Measurements from ENCODE around the gene MBNL1. TPM values are rescaled to one million over a fixed set of nuclear protein-coding genes. Genes with fewer than 3 reads are reported as not detected.

Gene MBNL1
- total RNA-seq, 1 experiment from 2014 or later, result 140 TPM

GRCh38 chr3:152254041-152254440 lies 14.7 kb upstream of the MBNL1 start:
- ATAC-seq, result no peak
- no peak for DNase-seq (ENCODE audit: low read depth, low spot score)
- H3K4me3 ChIP-seq (ENCODE audit: low read depth in 2 of 2, low read length in 2 of 2), result no peak overlapping the region
- H3K36me3 ChIP-seq (ENCODE audit: control insufficient read depth, insufficient read depth, low read length), result no peaks in the 10 kb centered on the region
- TF ChIP-seq SIN3A (IDR thresholded peaks at IDR 0.05; ENCODE audit: borderline replicate concordance, insufficient read depth, low read depth, low read length) (no peak), CTCF (IDR thresholded peaks at IDR 0.05) (no peak), TCF7L2 (IDR thresholded peaks at IDR 0.05; ENCODE audit: low read depth, low read length) (no peak), POLR2AphosphoS5 (IDR thresholded peaks at IDR 0.05; ENCODE audit: low read depth, low read length) (no peak), REST (IDR thresholded peaks at IDR 0.05; ENCODE audit: insufficient read depth in 1 of 2, low read depth in 2 of 2, low read length in 1 of 2) (no peak)
- H3K27ac ChIP-seq (ENCODE audit: low read length), result no peak overlapping the region
- intact Hi-C loops (cut with micrococcal nuclease; ENCODE audit: unreplicated experiment) (no loop called here), in situ Hi-C loops (cut with HindIII; ENCODE audit: low pct_unique_long_range_greater_than_20kb, low sequenced_read_pairs) (no loop called here)
- H3K9me3 ChIP-seq (ENCODE audit: control insufficient read depth, insufficient read depth, low read depth, low read length), result no peaks in the 10 kb centered on the region
- POLR2A ChIA-PET, result interaction anchor here (0.5 kb wide), 1 partner anchor 51 kb away, joined by 4 read pairs; no protein-coding TSS in a partner anchor
- CTCF ChIA-PET, result no interaction called here
- BruUV-seq (replicated peaks), result no TSS peak
- no peaks in the 10 kb centered on the region for H3K4me1 ChIP-seq (ENCODE audit: control insufficient read depth, insufficient read depth, low read length)
- H3K27me3 ChIP-seq (ENCODE audit: control insufficient read depth, insufficient read depth, low read length), result no peaks in the 10 kb centered on the region

- H3K4me1 ChIP-seq (ENCODE audit: control insufficient read depth, insufficient read depth, low read length), result no peaks in the 10 kb centered on the region
- ChIA-PET POLR2A (interaction anchor here (0.7 kb wide), 1 partner anchor 135 kb away, joined by 3 read pairs; no protein-coding TSS in a partner anchor), CTCF (no interaction called here)
- intact Hi-C loops (cut with micrococcal nuclease; ENCODE audit: unreplicated experiment) (no loop called here), in situ Hi-C loops (cut with HindIII; ENCODE audit: low pct_unique_long_range_greater_than_20kb, low sequenced_read_pairs) (no loop called here)
- no peak overlapping the region for H3K4me3 ChIP-seq (ENCODE audit: low read depth in 2 of 2, low read length in 2 of 2)
- H3K9me3 ChIP-seq (ENCODE audit: control insufficient read depth, insufficient read depth, low read depth, low read length), result no peaks in the 10 kb centered on the region
- no peak overlapping the region for H3K27ac ChIP-seq (ENCODE audit: low read length)
- no peaks in the 10 kb centered on the region for H3K36me3 ChIP-seq (ENCODE audit: control insufficient read depth, insufficient read depth, low read length)
- BruUV-seq (replicated peaks), result no TSS peak
- ATAC-seq (no peak), DNase-seq (ENCODE audit: low read depth, low spot score) (no peak)
- no peaks in the 10 kb centered on the region for H3K27me3 ChIP-seq (ENCODE audit: control insufficient read depth, insufficient read depth, low read length)
- TF ChIP-seq REST (IDR thresholded peaks at IDR 0.05; ENCODE audit: insufficient read depth in 1 of 2, low read depth in 2 of 2, low read length in 1 of 2) (no peak), CTCF (IDR thresholded peaks at IDR 0.05) (no peak), TCF7L2 (IDR thresholded peaks at IDR 0.05; ENCODE audit: low read depth, low read length) (no peak), SIN3A (IDR thresholded peaks at IDR 0.05; ENCODE audit: borderline replicate concordance, insufficient read depth, low read depth, low read length) (no peak), POLR2AphosphoS5 (IDR thresholded peaks at IDR 0.05; ENCODE audit: low read depth, low read length) (no peak)
Observed at GRCh38 chr3:152255290-152255689, 13.4 kb upstream of the MBNL1 start.

All from Panc1 (cell line).